Nephron progenitor cell (in vitro differentiated cells): Measurements from ENCODE around the gene MYO1B.

Source experiments
- DNase-seq: peaks from one replicate; pipeline ENCODE4 v3.0.0; 2021
- H3K27ac Mint-ChIP-seq: 2 replicates; pipeline ENCODE4 v1.8.0; 2021; ENCODE audit warnings: mild to moderate bottlenecking, moderate library complexity, mixed read lengths
- H3K27me3 Mint-ChIP-seq: 2 replicates; pipeline ENCODE4 v1.8.0; 2021; ENCODE audit warnings: mild to moderate bottlenecking, low read depth, mixed read lengths; ENCODE audit not compliant: poor library complexity
- H3K36me3 Mint-ChIP-seq: 2 replicates; pipeline ENCODE4 v1.8.0; 2021; ENCODE audit warnings: low read depth, mixed read lengths
- H3K4me1 Mint-ChIP-seq: 2 replicates; pipeline ENCODE4 v1.8.0; 2021; ENCODE audit warnings: mixed read lengths
- H3K4me3 Mint-ChIP-seq: 2 replicates; pipeline ENCODE4 v1.8.0; 2021; ENCODE audit warnings: mild to moderate bottlenecking, moderate library complexity, mixed read lengths
- H3K9me3 Mint-ChIP-seq: 2 replicates; pipeline ENCODE4 v1.8.0; 2021; ENCODE audit warnings: mild to moderate bottlenecking, moderate library complexity, mixed read lengths
- CTCF ChIP-seq: fragments of 200-600 bp; sonication (generic); IDR thresholded peaks from 2 replicates; pipeline ENCODE4 v1.5.0; 2021; ENCODE audit warnings: antibody characterized with exemption

Gene MYO1B

DNA sequence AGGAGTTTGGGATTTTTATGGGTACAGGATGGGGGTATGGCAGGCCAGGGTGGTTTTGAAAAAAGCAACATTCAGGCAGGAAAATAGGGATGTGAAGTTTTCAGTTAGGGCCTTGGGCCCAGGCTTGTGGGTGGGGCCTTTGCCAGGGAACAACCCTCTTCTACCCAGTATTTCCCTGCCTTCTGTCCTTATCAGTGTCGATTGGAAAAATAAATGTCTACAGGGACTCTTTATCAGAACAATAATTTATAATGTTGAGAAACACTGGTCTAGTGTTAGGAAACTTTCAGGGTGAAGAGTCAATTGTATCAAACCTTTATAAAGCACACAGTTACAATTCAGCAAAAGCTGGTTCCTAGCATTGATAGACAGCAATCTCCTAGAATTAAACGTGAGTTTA is 218.6 kb downstream of the MYO1B start:
- no peak for DNase-seq
- Mint-ChIP-seq H3K27me3 (no peaks in the 10 kb centered on the region), H3K36me3 (no peaks in the 10 kb centered on the region), H3K4me3 (no peak overlapping the region), H3K4me1 (peaks cover 4% of the 10 kb centered on the region), H3K27ac (no peak overlapping the region), H3K9me3 (peaks cover 17% of the 10 kb centered on the region)
- TF ChIP-seq CTCF = no peak

DNA sequence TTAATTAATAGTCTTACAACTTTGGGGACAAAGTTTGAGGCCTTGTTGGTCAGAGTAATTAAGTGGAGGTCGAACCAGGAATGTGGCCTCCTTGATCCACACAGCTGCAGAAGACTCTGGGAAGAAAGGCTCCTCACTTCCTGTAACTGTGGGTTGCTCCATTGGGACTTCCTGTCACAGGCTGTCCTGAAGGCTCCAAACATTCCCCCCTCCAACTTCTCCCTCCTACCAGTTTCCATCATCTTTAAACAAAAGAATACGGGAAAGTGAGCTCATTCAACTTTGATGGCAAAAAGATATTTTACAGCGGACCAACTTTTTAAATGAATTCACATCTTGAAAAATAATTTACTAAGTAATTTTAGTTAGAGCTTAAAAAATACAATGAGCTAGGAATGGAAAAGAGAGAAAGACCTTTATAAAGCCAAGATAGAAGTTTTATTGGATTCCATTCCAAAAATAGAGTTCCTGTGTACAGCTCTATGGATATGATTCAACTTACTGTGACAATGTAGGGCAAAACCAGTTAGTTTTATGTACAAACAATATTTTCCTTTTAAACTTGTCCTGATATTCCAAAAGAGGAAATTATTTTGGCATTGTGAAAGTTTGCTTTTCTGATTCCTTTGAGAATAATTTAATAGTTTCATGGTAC is 220.7 kb downstream of the MYO1B start:
- Mint-ChIP-seq H3K27me3 (no peaks in the 10 kb centered on the region), H3K27ac (no peak overlapping the region), H3K36me3 (no peaks in the 10 kb centered on the region), H3K9me3 (no peaks in the 10 kb centered on the region), H3K4me3 (no peak overlapping the region), H3K4me1 (peaks cover 4% of the 10 kb centered on the region)
- TF ChIP-seq CTCF = no peak
- DNase-seq = no peak

- peaks cover 4% of the 10 kb centered on the region for H3K4me1 Mint-ChIP-seq
- H3K27me3 Mint-ChIP-seq = peaks cover 3% of the 10 kb centered on the region
- no peak overlapping the region for H3K4me3 Mint-ChIP-seq
- no peak for DNase-seq
- H3K9me3 Mint-ChIP-seq = no peaks in the 10 kb centered on the region
- no peak overlapping the region for H3K27ac Mint-ChIP-seq
- no peak for TF ChIP-seq CTCF
- H3K36me3 Mint-ChIP-seq = no peaks in the 10 kb centered on the region
These were observed 221.9 kb downstream of the MYO1B start for GRCh38 chr2:191467113-191467512.

- H3K4me1 Mint-ChIP-seq = no peaks in the 10 kb centered on the region
- no peak overlapping the region for H3K4me3 Mint-ChIP-seq
- H3K9me3 Mint-ChIP-seq = no peaks in the 10 kb centered on the region
- H3K36me3 Mint-ChIP-seq = no peaks in the 10 kb centered on the region
- no peak for DNase-seq
- H3K27me3 Mint-ChIP-seq = peaks cover 3% of the 10 kb centered on the region
- H3K27ac Mint-ChIP-seq = no peak overlapping the region
- no peak for TF ChIP-seq CTCF
These were observed 225.1 kb downstream of the MYO1B start for GRCh38 chr2:191470306-191470705.

DNA sequence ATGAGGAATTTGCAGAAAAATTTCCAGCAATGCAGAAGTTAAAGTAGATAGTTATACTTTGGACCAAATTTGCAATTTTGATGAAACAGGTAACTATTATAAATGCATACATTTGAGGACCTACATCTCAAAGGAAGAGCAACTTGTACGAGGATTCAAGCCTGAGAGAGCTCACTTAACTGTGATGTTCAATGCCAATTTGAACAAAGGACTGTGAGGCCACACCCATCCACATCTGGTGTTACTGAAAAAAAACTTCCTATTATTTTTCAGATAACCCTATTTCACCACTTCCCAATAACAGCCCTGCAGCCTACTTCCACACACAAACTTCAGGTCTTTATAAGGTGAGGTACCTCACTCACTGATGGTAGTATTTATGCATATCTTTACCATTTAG is 229.3 kb downstream of the MYO1B start:
- Mint-ChIP-seq H3K4me1 (no peaks in the 10 kb centered on the region), H3K36me3 (no peaks in the 10 kb centered on the region), H3K9me3 (no peaks in the 10 kb centered on the region), H3K27me3 (peaks cover 3% of the 10 kb centered on the region), H3K4me3 (no peak overlapping the region), H3K27ac (no peak overlapping the region)
- no peak for DNase-seq
- no peak for TF ChIP-seq CTCF
